GM08714 (cell line): Measurements from ENCODE around the gene ENO3.
A peak's percentile ranks its signal among the peaks of the same experiment; 100 is the strongest.

Source experiments
- H3K4me3 ChIP-seq: fragments of 200-500 bp; sonication (Bioruptor generic); 2 replicates; pipeline ENCODE4 v1.5.1; 2014; ENCODE audit warnings: mild to moderate bottlenecking, low read length, inconsistent platforms
- ZNF274 ChIP-seq: IDR thresholded peaks from 2 replicates; pipeline ENCODE4 v1.6.1; 2012; ENCODE audit warnings: mild to moderate bottlenecking, low read depth, low read length

The ENO3 gene

GRCh38 chr17:4928881-4929280 is 22.0 kb upstream of the ENO3 start:
- TF ChIP-seq ZNF274 = no peak
- no peak overlapping the region for H3K4me3 ChIP-seq

- TF ChIP-seq ZNF274 = no peak
Measured at GRCh38 chr17:4931963-4932362, 19.0 kb upstream of the ENO3 start, which contains the start of gene GP1BA. Gene GP1BA, plus strand, starts transcription at chr17:4932277. Its CDS starts 328 bp downstream, at chr17:4932605.

GRCh38 chr17:4932756-4933155 is 18.2 kb upstream of the ENO3 start:
- H3K4me3 ChIP-seq = no peak overlapping the region
- TF ChIP-seq ZNF274 = no peak

More at GRCh38 chr17:4931963-4932362, 19.0 kb upstream of the ENO3 start, which contains the start of gene GP1BA:
- no peak within 1 kb of the TSS for H3K4me3 ChIP-seq

- no peak for TF ChIP-seq ZNF274
- no peak overlapping the region for H3K4me3 ChIP-seq
Measured at GRCh38 chr17:4933646-4934045, 17.3 kb upstream of the ENO3 start.

GRCh38 chr17:4934173-4934979 is 16.5 kb upstream of the ENO3 start:
- TF ChIP-seq ZNF274 = no peak
- no peak overlapping the region for H3K4me3 ChIP-seq

- no peak for TF ChIP-seq ZNF274
Measured at GRCh38 chr17:4935650-4936049, 15.3 kb upstream of the ENO3 start.

GRCh38 chr17:4936436-4936835 is 14.5 kb upstream of the ENO3 start:
- TF ChIP-seq ZNF274 = no peak

More at GRCh38 chr17:4935650-4936049, 15.3 kb upstream of the ENO3 start:
- H3K4me3 ChIP-seq = no peak overlapping the region

GRCh38 chr17:4937553-4937952 is 13.4 kb upstream of the ENO3 start:
- H3K4me3 ChIP-seq = no peak overlapping the region
- no peak for TF ChIP-seq ZNF274

More at GRCh38 chr17:4936436-4936835, 14.5 kb upstream of the ENO3 start:
- no peak overlapping the region for H3K4me3 ChIP-seq

- H3K4me3 ChIP-seq = no peak overlapping the region
- TF ChIP-seq ZNF274 = no peak
Measured at GRCh38 chr17:4938069-4938491, 12.8 kb upstream of the ENO3 start.

GRCh38 chr17:4938688-4939545 is 12.0 kb upstream of the ENO3 start:
- peak overlapping the region; percentile 86 for H3K4me3 ChIP-seq
- no peak for TF ChIP-seq ZNF274

GRCh38 chr17:4939546-4939795 is 11.4 kb upstream of the ENO3 start:
- TF ChIP-seq ZNF274 = no peak
- peak overlapping the region; percentile 86 for H3K4me3 ChIP-seq

GRCh38 chr17:4939796-4940554 is 10.9 kb upstream of the ENO3 start, which contains the start of the genes RNF167 and SLC25A11:
Gene RNF167, plus strand, starts transcription at chr17:4940268. Its CDS starts 642 bp downstream, at chr17:4940910.
Gene SLC25A11, minus strand, starts transcription at chr17:4940046. Its CDS starts 136 bp downstream, at chr17:4939910.
- TF ChIP-seq ZNF274 = no peak
- peak within 1 kb of the TSS; percentile 86 for H3K4me3 ChIP-seq

GRCh38 chr17:4940555-4941318 is 10.2 kb upstream of the ENO3 start:
- TF ChIP-seq ZNF274 = no peak
- peak overlapping the region; percentile 82 for H3K4me3 ChIP-seq
